Fibroblast of skin of left quadriceps (primary cell): ENCODE data around the gene NUDT19.
"Not testable (repeated sequence)": the region's sequence is repeated elsewhere in the genome, so short reads cannot be mapped to it uniquely, and the experiment has no call there.

Source experiments
- DNase-seq, 2 experiments: peaks; one replicate each; pipeline ENCODE4 v3.0.0-alpha.2; 2013; ENCODE audit warnings: low read depth in 2 of 2

Gene NUDT19

GRCh38 chr19:32674931-32675719 is 16.5 kb upstream of the NUDT19 start, which contains the start of gene ANKRD27:
Gene ANKRD27 (minus strand): TSS chr19:32675180. CDS start chr19:32659015, 16,165 bp downstream.
- DNase-seq: peak; percentile 94 to 95

- DNase-seq: peak in 1 of 2 experiments; percentile 34
Observed at GRCh38 chr19:32675720-32676185, 15.9 kb upstream of the NUDT19 start, which contains the start of gene RGS9BP. Gene RGS9BP (plus strand): TSS chr19:32675848. CDS start chr19:32676264, 416 bp downstream.

- no peak for DNase-seq
Observed at GRCh38 chr19:32676186-32676894, 15.3 kb upstream of the NUDT19 start.

GRCh38 chr19:32676895-32677359 is 14.7 kb upstream of the NUDT19 start:
- DNase-seq: no peak

GRCh38 chr19:32677657-32678056 is 14.0 kb upstream of the NUDT19 start:
- DNase-seq: no peak

- no peak for DNase-seq
Observed at GRCh38 chr19:32680986-32681385, 10.6 kb upstream of the NUDT19 start.

GRCh38 chr19:32682317-32682716 is 9.3 kb upstream of the NUDT19 start:
- DNase-seq: no peak

GRCh38 chr19:32686847-32687475 is 4.7 kb upstream of the NUDT19 start:
- no peak for DNase-seq

- DNase-seq: no peak
Observed at GRCh38 chr19:32687681-32688080, 3.9 kb upstream of the NUDT19 start.

- DNase-seq: no peak
Observed at GRCh38 chr19:32688311-32688710, 3.3 kb upstream of the NUDT19 start.

GRCh38 chr19:32691952-32692726 is 518 bp downstream of the NUDT19 start:
- DNase-seq: peak in 1 of 2 experiments; percentile 25

GRCh38 chr19:32692727-32693061 is 1.1 kb downstream of the NUDT19 start:
- DNase-seq: no peak

GRCh38 chr19:32693151-32694108 is 1.8 kb downstream of the NUDT19 start:
- DNase-seq: not testable (repeated sequence)

- DNase-seq: not testable (repeated sequence)
Observed at GRCh38 chr19:32694316-32694715, 2.7 kb downstream of the NUDT19 start.

- not testable (repeated sequence) for DNase-seq
Observed at GRCh38 chr19:32694851-32695250, 3.2 kb downstream of the NUDT19 start.

- not testable (repeated sequence) for DNase-seq
Observed at GRCh38 chr19:32695506-32695905, 3.9 kb downstream of the NUDT19 start.

- not testable (repeated sequence) for DNase-seq
Observed at GRCh38 chr19:32696771-32697170, 5.2 kb downstream of the NUDT19 start.

- DNase-seq: not testable (repeated sequence)
Observed at GRCh38 chr19:32700129-32700528, 8.5 kb downstream of the NUDT19 start.

GRCh38 chr19:32702010-32702409 is 10.4 kb downstream of the NUDT19 start:
- DNase-seq: no peak

- not testable (repeated sequence) for DNase-seq
Observed at GRCh38 chr19:32704006-32704405, 12.4 kb downstream of the NUDT19 start.
